ENCODE results near the gene XRCC4.

DNA sequence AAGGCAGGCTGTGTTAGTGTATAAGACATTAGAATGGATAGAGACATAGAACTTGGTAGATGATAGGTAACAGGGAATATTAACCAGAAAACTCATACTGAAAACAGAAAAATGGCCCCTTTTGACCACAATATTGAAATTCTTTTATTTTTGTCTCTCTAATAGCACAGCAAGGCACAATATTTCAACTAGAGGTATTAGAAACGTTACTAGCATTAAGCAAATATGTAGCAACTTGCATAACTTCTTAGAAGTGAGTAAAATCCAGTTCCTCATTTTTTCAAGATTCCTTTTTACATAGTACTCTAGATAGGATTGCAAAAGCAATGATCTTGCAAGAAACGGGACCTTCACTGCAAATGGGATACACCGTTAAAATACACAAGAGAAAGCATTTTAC is 291.5 kb downstream of the XRCC4 start:
- TF ChIP-seq, protein P1, sequence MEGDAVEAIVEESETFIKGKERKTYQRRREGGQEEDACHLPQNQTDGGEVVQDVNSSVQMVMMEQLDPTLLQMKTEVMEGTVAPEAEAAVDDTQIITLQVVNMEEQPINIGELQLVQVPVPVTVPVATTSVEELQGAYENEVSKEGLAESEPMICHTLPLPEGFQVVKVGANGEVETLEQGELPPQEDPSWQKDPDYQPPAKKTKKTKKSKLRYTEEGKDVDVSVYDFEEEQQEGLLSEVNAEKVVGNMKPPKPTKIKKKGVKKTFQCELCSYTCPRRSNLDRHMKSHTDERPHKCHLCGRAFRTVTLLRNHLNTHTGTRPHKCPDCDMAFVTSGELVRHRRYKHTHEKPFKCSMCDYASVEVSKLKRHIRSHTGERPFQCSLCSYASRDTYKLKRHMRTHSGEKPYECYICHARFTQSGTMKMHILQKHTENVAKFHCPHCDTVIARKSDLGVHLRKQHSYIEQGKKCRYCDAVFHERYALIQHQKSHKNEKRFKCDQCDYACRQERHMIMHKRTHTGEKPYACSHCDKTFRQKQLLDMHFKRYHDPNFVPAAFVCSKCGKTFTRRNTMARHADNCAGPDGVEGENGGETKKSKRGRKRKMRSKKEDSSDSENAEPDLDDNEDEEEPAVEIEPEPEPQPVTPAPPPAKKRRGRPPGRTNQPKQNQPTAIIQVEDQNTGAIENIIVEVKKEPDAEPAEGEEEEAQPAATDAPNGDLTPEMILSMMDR (IDR thresholded peaks at IDR 0.05 in 2 of 3, conservative IDR thresholded peaks at IDR 0.05 in 1 of 3; ENCODE audit: borderline replicate concordance in 1 of 3, insufficient read depth in 1 of 3, low read depth in 2 of 3, low read length in 2 of 3) = no peak
- TF ChIP-seq POLR2A (IDR thresholded peaks at IDR 0.05; ENCODE audit: borderline replicate concordance, extremely low read depth, insufficient read depth, insufficient read length) = no peak
- no peak for TF ChIP-seq EGR1 (IDR thresholded peaks at IDR 0.05; ENCODE audit: low read depth)
- no peak for TF ChIP-seq EZH2 (IDR thresholded peaks at IDR 0.05)
- no peak for TF ChIP-seq FOSL1 (IDR thresholded peaks at IDR 0.05; ENCODE audit: low read depth)
- TF ChIP-seq SIN3A (IDR thresholded peaks at IDR 0.05; ENCODE audit: low read depth) = no peak
